Renal cortical epithelial cell (primary cell): ENCODE measurements around the gene OR52D1. TPM values are rescaled to one million over a fixed set of nuclear protein-coding genes. Genes with fewer than 3 reads are reported as not detected.
A peak's percentile ranks its signal among the peaks of the same experiment; 100 is the strongest.

Experiments
- DNase-seq: peaks from one replicate; pipeline ENCODE4 v3.0.0-alpha.2; 2011; ENCODE audit warnings: low read depth
- total RNA-seq: library from RNA; depleted of rRNA; stranded (reverse); fragments of >200 nt; gene quantifications from 2 replicates; pipeline ENCODE4 v1.2.3, GENCODE V29; 2014

The OR52D1 gene
- total RNA-seq = 0.10 TPM in 1 of 2 replicates, not detected in the other

- DNase-seq = no peak
These were observed at the start of gene OR52D1 for GRCh38 chr11:5488385-5488784. OR52D1 (plus strand) TSS chr11:5488685; CDS start chr11:5488707, 22 bp downstream.

- no peak for DNase-seq
These were observed 47.1 kb upstream of the OR52D1 start, which contains the start of gene OR51I1 for GRCh38 chr11:5441414-5441813. OR51I1 (minus strand) TSS chr11:5441514; CDS start chr11:5441514, 0 bp downstream.

GRCh38 chr11:5443835-5444393 is 44.6 kb upstream of the OR52D1 start:
- no peak for DNase-seq

GRCh38 chr11:5449023-5449422 is 39.5 kb upstream of the OR52D1 start, which contains the start of gene OR51I2:
OR51I2 (plus strand) TSS chr11:5449323; CDS start chr11:5453489, 4,166 bp downstream.
- DNase-seq = no peak

DNA sequence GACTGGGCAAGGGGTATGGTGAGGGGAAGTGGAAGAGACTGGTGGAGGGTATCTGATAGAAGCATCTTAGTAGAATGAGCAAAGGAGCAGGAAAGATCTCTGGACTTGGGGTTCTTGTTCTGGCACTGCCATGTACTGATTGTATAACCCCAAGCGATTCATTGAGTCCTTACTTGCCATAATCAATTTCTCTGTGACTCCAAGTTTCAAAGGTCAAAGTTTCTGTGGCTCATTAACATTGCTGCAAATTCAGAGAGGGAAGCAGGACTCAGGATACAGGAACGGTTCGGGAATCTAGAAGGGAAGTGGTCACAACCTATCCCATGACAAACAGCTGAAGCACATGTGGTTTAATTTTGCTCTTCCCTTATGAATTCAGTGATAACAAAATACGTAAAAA is 39.1 kb upstream of the OR52D1 start:
- DNase-seq = no peak

DNA sequence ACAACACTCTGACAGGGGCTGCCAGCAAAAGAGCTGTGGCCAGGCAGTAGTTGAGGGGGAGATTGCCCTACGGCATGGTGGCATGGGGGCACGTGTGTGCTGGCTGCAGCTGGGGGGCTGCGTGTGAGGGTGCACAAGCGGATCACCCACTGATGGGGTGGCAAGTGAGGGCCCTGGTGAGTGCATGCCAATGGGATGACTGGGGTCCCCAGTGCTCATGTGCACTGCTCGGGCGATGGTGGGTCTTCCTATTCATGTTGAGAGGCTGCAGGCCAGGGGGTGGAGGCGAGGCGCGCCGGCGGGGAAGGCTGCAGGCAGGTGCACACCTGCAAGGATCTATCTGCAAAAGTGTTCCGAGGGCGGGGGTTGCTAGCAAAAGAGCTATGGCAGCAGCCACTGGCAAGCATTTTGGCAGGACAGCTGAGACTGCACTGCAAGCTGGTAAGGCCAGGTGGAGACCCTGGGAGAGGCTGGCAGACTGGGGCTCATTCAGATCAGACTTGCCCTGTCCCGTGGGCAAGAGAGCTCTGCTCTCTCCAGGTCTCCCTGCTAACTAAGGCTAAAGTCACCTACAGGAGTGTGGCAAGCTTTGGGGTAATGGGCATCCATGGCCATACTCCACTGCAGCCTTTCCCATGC is 27.4 kb upstream of the OR52D1 start:
- DNase-seq = no peak

DNA sequence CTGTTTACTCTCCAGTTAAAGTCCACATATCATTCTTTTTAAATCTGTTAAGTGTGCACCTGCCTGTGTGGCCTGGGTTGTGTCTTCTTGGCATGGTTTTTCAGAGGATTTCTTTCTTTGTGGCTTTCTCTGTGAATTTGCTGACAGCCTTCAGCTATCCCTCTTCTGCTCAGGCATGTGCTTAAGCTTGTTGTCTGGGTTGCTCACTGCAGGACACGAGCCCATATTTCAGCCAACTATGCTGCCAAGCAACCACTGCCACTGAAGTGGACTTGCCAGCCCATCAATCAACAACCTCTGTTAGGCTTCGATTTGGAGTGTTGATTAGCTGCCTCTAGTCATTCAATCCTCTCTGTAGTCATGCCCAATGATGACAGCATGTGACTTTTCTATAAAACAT is 21.0 kb upstream of the OR52D1 start:
- no peak for DNase-seq

- DNase-seq = no peak
These were observed 14.6 kb upstream of the OR52D1 start for GRCh38 chr11:5473921-5474320.

DNA sequence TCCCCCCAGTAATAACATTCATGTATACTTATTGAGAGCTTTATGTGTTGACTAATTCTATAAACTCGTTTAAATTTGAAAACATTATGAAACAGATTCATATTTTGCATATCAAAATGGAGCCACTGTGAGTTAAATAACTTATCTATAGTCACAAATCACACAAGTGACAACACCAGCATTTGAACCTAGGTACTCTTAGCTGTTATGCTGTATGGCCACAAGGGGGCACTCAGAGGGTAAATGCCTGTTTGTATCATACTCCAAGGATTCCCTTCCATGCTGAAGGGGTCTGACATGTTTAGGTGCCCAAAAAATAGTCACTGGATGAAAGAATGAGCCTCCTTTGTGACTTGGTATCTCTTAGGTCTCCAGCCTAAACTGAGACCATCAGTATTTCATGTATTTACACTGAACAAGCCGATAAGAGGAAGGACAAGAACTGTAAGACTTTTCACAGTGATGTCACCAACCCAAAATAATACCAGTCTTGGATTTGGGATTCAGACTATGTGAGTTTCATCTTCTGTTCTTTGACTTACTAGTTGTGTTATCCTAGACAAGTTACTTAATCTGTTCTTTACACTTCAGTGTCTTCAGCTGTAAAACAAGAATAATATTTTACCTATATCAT is 12.2 kb upstream of the OR52D1 start:
- DNase-seq = peak; percentile 47

- DNase-seq = no peak
These were observed 2.5 kb upstream of the OR52D1 start for GRCh38 chr11:5486003-5486402.

DNA sequence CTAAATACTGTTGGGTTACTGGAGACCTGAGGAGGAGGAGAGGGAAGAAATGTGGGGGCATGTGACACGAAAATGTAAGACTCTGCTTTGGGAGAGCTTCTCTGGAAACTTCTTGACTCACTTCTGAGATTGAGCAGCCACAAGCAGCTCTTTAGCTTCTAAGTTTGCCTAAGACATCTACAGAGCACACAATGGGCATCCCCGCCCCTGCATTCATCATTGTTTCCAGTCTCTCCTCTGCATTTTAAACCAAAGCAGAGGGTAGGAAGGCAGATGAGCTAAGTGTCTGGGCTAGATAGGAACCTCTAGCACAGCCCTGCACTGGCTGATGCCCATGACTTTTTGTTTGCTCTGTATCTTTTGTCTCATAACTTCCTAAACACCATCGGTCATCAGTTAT is 2.1 kb upstream of the OR52D1 start:
- no peak for DNase-seq

DNA sequence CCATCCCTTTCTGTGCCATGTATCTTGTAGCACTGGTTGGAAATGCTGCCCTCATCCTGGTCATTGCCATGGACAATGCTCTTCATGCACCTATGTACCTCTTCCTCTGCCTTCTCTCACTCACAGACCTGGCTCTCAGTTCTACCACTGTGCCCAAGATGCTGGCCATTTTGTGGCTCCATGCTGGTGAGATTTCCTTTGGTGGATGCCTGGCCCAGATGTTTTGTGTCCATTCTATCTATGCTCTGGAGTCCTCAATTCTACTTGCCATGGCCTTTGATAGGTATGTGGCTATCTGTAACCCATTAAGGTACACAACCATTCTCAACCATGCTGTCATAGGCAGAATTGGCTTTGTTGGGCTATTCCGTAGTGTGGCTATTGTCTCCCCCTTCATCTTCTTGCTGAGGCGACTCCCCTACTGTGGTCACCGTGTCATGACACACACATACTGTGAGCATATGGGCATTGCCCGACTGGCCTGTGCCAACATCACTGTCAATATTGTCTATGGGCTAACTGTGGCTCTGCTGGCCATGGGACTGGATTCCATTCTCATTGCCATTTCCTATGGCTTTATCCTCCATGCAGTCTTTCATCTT is 414 bp downstream of the OR52D1 start:
- no peak for DNase-seq

DNA sequence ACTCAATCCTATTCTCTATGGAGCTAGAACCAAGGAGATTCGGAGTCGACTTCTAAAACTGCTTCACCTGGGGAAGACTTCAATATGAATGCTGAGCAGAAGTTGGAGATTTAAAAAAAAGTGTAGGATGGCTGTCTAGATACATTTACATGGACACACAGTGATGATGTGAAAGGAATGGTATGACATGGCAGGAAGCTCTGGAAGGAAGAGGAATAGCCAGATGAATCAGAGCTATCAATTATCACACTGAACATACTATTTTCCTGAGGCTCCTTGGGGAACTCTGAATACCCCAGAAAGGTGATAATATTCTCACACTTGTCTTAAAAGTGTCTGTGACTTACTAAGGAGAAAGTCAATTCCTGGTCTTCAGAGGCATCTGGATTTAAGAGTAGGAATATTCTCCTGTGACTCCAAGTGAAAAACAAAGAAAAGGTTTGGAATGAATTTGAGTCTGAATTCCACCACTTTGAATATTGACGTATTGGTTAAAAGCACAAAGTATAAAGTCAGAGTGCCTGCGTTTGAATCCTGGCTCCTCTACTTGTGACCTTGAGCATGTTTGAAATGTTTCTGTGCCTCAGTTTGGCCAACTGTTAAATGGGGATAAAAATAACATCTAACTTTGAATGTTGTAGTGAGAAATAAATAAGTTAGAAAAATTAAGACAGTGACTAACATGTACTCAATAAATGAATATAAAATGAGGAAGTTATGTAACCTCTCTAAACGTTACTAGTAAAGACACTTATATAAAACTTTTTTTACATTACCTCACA is 1.3 kb downstream of the OR52D1 start:
- DNase-seq = no peak

- DNase-seq = no peak
These were observed 11.2 kb downstream of the OR52D1 start for GRCh38 chr11:5499671-5500070.

DNA sequence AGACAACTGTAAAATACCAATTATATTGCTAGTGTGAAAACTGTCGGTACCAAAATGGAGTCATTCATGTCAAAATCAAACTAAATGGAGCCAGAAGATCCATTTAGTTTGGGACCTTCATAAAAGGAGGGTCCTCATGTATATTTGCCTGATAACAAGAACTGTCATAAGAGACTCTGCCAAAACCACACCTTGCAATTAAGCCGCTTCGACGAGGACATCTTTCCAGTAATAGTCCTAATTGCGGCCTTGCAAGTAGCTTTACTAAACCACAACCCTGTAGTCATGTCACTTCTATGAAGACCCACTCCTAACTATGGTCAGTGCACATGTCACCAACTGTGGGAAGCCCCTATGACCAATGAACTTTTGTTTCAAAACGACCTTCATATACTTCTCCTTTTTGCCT is 11.9 kb downstream of the OR52D1 start:
- no peak for DNase-seq

DNA sequence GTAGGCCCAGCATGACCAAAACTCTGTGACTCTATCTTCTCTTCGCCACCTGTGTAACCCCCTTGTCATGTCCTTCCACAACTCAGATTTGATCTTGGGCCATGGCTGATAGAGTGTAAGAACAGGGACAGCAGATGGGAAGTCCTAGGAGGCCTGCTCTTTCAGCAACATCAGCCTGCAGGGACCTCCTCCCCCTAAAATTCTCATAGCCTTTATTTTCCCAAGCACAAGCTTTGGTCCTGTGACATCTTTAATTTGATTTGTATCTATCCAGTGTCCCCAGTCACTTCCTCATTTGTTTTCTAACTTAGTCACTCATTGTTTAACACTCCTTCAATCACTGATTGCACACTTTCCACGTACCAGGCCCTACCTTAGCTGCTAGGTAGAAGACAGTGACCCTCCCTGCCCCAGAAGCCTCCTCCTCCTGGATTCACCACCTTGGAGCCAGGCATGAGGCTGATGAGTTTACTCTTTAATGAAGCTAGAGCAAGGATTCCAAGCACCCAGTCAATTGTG is 16.0 kb downstream of the OR52D1 start:
- peak; percentile 40 for DNase-seq

- DNase-seq = no peak
These were observed 17.0 kb downstream of the OR52D1 start for GRCh38 chr11:5505363-5506048.

DNA sequence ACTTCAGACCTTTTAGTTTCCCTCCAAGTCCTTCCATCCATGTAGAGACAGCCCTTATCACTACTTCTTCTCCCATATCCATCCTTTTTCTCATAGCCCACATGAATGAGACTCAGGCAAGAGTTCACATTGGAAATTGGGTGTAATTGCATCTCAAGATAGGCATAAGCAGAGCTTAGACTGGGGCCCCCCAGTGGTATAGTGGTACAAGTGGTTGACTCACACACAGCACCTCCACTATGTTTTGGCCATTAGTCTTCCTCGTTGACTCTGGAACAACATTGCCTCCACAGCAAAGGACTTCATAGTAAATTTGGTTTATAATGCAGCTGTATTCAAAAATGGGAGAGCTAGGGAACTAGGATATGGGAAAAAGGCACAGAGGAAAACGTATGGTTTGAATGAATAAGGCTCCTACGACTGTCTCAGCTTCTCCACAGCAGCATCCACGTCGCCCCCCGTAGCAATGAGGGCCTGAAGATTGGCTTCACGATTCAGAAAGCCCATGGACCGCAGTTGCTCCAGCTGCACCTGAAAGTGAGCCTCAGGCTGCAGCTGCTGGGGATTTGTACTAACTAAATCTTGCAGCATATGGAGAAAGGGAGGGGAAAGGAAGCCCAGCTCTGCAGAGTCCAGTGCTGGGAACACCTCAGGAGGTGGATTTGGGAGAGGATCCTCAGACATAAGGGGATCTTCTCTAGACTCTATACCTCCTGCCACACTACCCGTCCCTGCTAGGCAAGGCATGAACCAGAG is 18.9 kb downstream of the OR52D1 start:
- DNase-seq = no peak

DNA sequence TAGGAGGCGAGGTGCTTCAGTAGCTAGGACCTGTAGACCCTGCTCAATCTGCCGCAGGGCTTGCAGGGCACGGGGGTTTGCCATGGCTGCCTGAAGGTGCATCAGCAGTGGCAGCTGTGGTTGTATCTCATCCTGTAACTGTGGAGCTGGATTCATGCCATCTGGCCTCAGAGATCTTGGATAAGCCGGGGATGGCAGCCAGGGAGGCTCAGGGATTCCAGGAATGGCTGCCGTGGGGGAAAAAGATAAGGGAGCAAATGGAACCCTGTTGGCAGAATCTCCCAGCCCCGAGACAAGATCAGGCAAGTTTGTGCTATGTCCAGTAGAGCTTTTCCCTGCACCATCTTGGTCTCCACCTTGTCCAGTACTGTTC is 19.4 kb downstream of the OR52D1 start:
- DNase-seq = no peak

DNA sequence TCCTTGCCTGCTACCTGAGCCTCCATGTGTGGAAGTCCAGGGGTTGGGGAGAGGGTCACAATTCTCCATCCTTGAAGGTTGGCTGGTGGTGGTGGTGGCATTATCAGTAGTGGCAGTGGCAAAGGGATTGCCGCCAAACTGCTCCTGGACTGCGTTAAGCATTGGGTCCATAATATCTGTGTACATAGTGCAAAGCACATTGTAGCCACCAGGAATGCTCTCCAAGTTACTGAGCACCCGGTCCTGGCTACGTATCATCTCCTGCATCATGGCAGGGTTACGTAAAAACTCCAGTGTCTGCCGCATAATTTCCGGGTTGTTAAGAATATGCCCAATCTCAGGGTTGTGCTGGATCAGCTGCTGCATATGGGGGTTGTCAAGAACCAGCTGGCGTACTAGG is 20.1 kb downstream of the OR52D1 start:
- DNase-seq = no peak
